Peyer's patch (tissue), 4 donors: ENCODE results near the gene MGAT5. TPM values are rescaled to one million over a fixed set of nuclear protein-coding genes. Genes with fewer than 3 reads are reported as not detected.

Experiments used
- DNase-seq, 3 donors: peaks; one replicate each; pipeline ENCODE4 v3.0.0-alpha.2; 2017 to 2019
- H3K27ac ChIP-seq, 4 donors: fragments of 200-600 bp; sonication (generic); one replicate each; pipeline ENCODE4 v1.5.1; 2016 to 2019
- H3K27me3 ChIP-seq, 2 donors: fragments of 200-600 bp; sonication (generic); one replicate each; pipeline ENCODE4 v1.5.1; 2019
- H3K36me3 ChIP-seq, 3 donors: fragments of 200-600 bp; sonication (generic); one replicate each; pipeline ENCODE4 v1.5.1; 2016 to 2019
- H3K4me1 ChIP-seq, 4 donors: fragments of 200-600 bp; sonication (generic); one replicate each; pipeline ENCODE4 v1.5.1; 2016 to 2019
- H3K4me3 ChIP-seq, 4 donors: fragments of 200-600 bp; sonication (generic); 1 replicate in 3 of 4; 2 replicates in 1 of 4; pipeline ENCODE4 v1.5.1; 2016 to 2019; ENCODE audit warnings: mild to moderate bottlenecking in 1 of 4
- H3K9me3 ChIP-seq, 4 donors: fragments of 200-600 bp; sonication (generic); one replicate each; pipeline ENCODE4 v1.5.1; 2016 to 2019; ENCODE audit warnings: mild to moderate bottlenecking in 1 of 4
- POLR2A ChIP-seq, 2 donors: fragments of 450-650 bp; IDR thresholded peaks; one replicate each; pipeline ENCODE4 v1.5.1; 2017; ENCODE audit warnings: antibody characterized with exemption in 2 of 2, mild to moderate bottlenecking in 2 of 2, moderate library complexity in 2 of 2
- total RNA-seq, 4 donors: library from RNA; depleted of rRNA; stranded (reverse); fragments of >200 nt; gene quantifications; one replicate each; pipeline ENCODE4 v1.1.0, GENCODE V29; 2016
- TF ChIP-seq, protein P1 (sequence below), 6 experiments: fragments of 450-650 bp in 4 of 6; fragments of 200-600 bp in 2 of 6; sonication (generic) in 1 of 6; IDR thresholded peaks; one replicate each; pipeline ENCODE4 v1.5.1; 2017 to 2019; ENCODE audit warnings: antibody characterized with exemption in 6 of 6, mild to moderate bottlenecking in 3 of 6, moderate library complexity in 1 of 6

The MGAT5 gene
- total RNA-seq, 4 donors from 2014 or later = 106 to 182 (median 117) TPM

DNA sequence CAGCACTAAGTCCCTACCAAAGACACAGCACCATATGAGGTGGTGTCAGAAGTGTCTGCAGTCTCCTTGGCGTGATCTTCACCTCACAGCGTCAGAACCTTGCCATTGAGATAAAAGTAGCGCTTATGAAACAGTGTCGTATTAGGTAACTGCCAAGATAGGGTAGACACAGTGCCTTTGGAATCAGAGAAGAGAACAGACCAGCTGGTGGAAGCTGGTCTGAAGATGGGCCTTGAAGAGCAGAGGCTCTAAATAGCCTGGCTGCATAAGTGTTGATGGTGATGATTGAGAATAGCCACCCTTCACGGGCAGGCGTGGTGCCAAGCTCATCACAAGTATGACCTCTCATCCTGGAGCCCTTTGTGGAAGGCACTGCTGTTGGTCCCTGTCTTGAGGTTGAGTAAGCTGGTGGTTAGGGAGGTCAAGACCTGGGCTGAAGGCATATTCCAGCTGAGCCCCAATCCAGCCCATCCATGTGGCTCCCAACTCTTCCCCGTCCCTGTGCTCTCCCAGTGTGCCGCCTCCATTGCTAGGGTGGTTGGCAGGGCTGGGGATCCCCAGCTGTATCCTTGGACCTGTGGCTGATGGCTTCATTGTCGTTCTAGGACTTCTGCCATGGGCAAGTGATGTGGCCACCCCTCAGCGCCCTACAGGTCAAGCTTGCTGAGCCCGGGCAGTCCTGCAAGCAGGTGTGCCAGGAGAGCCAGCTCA lies 187.4 kb downstream of the MGAT5 start:
- Histone ChIP-seq H3K9me3 (no peaks in the 10 kb centered on the region), H3K4me3 (no peak overlapping the region), H3K36me3 (peaks cover 0 to 64% (median 0%) of the 10 kb centered on the region in 3 donors), H3K27ac (no peak overlapping the region), H3K4me1 (no peaks in the 10 kb centered on the region), H3K27me3 (no peaks in the 10 kb centered on the region)
- DNase-seq = no peak
- no peak for TF ChIP-seq POLR2A (IDR thresholded peaks at IDR 0.05)
- TF ChIP-seq, protein P1, sequence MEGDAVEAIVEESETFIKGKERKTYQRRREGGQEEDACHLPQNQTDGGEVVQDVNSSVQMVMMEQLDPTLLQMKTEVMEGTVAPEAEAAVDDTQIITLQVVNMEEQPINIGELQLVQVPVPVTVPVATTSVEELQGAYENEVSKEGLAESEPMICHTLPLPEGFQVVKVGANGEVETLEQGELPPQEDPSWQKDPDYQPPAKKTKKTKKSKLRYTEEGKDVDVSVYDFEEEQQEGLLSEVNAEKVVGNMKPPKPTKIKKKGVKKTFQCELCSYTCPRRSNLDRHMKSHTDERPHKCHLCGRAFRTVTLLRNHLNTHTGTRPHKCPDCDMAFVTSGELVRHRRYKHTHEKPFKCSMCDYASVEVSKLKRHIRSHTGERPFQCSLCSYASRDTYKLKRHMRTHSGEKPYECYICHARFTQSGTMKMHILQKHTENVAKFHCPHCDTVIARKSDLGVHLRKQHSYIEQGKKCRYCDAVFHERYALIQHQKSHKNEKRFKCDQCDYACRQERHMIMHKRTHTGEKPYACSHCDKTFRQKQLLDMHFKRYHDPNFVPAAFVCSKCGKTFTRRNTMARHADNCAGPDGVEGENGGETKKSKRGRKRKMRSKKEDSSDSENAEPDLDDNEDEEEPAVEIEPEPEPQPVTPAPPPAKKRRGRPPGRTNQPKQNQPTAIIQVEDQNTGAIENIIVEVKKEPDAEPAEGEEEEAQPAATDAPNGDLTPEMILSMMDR (IDR thresholded peaks at IDR 0.05) = no peak

DNA sequence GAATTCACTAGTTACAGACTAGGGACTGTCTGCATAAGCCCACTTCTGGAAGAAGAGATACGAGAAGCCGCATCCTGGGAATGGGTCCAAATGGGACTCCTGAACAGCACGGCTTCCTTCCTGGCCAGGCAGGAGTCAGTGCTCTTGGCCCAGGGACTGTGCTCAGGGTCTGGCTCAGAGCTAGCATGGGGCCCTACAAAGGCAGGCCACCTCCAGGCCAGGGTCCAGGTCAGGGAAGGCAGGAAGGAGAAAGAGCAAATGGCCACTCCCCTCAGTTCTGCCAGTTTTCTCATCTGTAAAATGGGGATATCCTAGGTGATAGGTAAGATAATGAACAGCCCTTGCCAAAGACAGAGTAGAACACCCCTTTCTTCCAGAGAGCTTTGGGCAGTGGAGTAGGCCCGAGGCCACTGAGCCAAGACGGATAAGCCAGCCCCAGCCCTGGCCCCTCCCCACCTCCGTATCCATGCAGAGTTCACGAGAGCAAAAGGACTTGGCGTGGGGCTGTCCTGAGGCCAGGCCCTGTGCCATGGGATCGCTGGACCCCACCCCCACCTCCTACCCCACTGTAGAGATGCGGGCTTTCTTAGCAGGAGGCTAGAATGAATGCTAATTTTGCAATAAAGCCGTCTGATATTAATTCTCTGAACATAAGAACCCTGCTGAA lies 190.1 kb downstream of the MGAT5 start:
- H3K4me3 ChIP-seq = no peak overlapping the region
- H3K36me3 ChIP-seq = peaks cover 0 to 67% (median 0%) of the 10 kb centered on the region in 3 donors
- TF ChIP-seq, protein P1 (IDR thresholded peaks at IDR 0.05) = no peak
- TF ChIP-seq POLR2A (IDR thresholded peaks at IDR 0.05) = no peak
- H3K27ac ChIP-seq = no peak overlapping the region
- H3K27me3 ChIP-seq = no peaks in the 10 kb centered on the region
- H3K4me1 ChIP-seq = no peaks in the 10 kb centered on the region
- H3K9me3 ChIP-seq = no peaks in the 10 kb centered on the region
- DNase-seq = no peak

DNA sequence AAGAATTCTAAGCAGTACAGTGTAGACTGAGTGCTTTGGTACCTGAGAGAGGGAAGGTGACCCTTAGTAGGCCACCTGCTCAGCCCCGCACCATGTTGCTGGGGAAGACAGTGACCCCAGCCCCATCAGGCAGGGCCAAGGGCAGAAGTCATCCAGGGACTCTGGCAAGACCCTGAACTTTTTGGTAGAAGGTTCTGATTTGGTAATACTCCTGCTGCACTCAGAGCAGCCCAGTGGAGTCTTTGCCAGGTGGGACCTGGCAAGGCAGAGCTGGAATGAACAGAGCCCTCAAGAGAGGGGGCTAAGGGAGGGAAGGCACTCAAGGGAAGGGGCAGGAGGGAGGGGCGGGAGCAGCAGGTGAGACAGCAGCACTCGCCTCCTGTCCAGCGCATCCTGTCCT lies 191.2 kb downstream of the MGAT5 start:
- TF ChIP-seq POLR2A (IDR thresholded peaks at IDR 0.05) = no peak
- TF ChIP-seq, protein P1 (IDR thresholded peaks at IDR 0.05) = no peak
- no peak overlapping the region for H3K27ac ChIP-seq
- H3K36me3 ChIP-seq = peaks cover 0 to 67% (median 0%) of the 10 kb centered on the region in 3 donors
- H3K4me1 ChIP-seq = no peaks in the 10 kb centered on the region
- H3K27me3 ChIP-seq = no peaks in the 10 kb centered on the region
- no peaks in the 10 kb centered on the region for H3K9me3 ChIP-seq
- no peak for DNase-seq
- no peak overlapping the region for H3K4me3 ChIP-seq

DNA sequence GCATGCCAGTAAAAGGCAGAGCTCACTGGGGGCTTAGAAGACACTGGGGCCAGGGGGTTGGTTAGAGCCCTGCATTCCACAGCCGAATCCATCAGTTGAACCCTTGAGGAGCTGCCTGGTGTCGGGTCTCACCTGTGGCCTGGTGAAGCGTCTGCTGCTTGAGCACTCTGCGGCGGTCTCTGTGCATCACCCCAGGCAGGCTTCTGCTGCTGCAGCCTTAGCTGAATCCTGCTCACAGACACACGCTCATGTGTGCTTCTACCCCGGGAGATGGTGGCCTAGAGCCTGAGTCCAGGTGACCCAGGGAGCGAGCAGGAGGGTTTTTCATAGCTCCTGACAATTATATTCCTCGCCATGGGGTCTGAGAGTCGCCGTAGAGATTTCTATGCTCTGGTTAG lies 192.1 kb downstream of the MGAT5 start:
- Histone ChIP-seq H3K36me3 (peaks cover 0 to 68% (median 0%) of the 10 kb centered on the region in 3 donors), H3K9me3 (no peaks in the 10 kb centered on the region), H3K27me3 (no peaks in the 10 kb centered on the region), H3K27ac (no peak overlapping the region), H3K4me3 (no peak overlapping the region), H3K4me1 (no peaks in the 10 kb centered on the region)
- TF ChIP-seq POLR2A (IDR thresholded peaks at IDR 0.05) = no peak
- TF ChIP-seq, protein P1 (IDR thresholded peaks at IDR 0.05) = no peak
- no peak for DNase-seq

DNA sequence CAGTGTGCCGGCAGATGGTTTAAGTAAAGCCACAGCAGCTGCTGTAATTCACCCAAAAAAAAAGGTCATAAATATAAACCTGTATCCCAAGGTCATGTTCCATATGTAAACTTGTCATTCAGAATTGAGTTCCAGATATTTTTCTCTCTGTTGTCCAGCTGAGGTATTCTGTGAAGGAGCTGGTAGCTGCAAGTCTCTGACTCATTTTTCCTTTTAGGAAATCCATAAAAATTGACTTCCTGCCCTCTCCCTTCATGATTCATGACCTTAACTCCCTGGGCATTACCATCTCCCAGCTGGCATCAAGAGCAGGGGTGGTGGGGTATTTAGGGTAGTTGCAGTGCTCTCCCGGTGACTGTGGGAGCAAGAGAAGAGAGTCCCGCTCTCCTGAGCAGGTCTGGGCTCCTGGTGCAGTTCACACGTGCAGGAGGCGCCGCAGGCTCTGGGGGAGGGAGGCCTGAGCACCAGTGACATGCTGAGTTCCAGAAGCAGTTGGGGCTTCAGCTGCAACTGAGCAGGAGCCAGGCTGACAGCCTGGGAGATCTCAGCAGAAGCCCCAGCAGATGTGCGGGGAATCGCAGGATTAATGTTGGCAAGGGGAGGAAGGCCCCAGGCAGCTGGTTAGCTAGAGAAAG lies 192.6 kb downstream of the MGAT5 start:
- Histone ChIP-seq H3K9me3 (no peaks in the 10 kb centered on the region), H3K36me3 (peaks cover 0 to 63% (median 0%) of the 10 kb centered on the region in 3 donors), H3K27me3 (no peaks in the 10 kb centered on the region), H3K4me3 (no peak overlapping the region), H3K4me1 (no peaks in the 10 kb centered on the region), H3K27ac (no peak overlapping the region)
- TF ChIP-seq, protein P1 (IDR thresholded peaks at IDR 0.05) = no peak
- no peak for TF ChIP-seq POLR2A (IDR thresholded peaks at IDR 0.05)
- DNase-seq = no peak
